Measurements from ENCODE around the gene HTR4. TPM values are rescaled to one million over a fixed set of nuclear protein-coding genes. Genes with fewer than 3 reads are reported as not detected.

Gene HTR4
- total RNA-seq, 1 experiment from 2014 or later, result not detected

DNA sequence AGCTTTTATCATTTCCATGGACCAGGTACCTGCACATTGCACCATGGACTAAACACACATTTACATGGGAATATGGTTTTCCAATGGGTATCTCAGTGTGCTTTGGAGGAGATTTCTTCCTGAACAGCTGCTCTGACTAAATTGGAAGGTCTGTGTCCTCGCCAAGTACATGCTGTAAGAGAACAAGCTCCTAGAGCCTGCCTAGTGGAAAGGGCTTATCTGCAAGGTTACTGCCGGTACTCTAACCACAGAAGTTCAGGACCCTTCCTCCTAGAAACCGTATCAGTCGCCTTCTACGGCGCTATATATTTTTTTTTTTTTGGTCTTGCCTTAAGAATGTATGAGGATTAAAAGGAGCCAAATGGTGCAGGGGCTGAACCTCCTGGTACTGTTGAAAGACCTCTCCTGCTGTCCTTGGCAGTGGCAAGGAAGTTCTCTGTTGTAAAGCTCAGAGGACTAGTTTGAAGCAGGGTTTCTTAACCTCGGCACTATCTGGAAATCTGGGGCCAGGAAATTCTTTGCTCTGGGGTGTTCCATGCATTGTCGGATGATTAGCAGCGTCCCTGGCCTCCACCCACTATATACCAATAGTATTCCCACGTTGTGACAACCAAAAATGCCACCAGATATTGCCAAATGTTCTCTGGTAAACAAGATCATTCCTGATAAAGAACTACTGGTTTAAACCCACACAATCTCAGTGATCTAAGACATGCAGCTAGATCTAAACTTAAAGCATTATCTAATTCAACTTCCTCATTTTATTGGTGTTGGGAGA lies 163.1 kb downstream of the HTR4 start:
- Histone ChIP-seq H3K27me3 (replicated peaks; ENCODE audit: insufficient read depth, low read depth, low read length, poor library complexity) (peaks cover 98% of the 10 kb centered on the region), H3K36me3 (ENCODE audit: insufficient read depth, low read length, poor library complexity, severe bottlenecking) (no peaks in the 10 kb centered on the region), H3K27ac (ENCODE audit: low read depth, low read length, poor library complexity, severe bottlenecking) (no peak overlapping the region), H3K4me3 (ENCODE audit: low read depth, low read length, poor library complexity, severe bottlenecking) (no peak overlapping the region), H3K9me3 (ENCODE audit: low read depth, low read length, poor library complexity, severe bottlenecking) (no peaks in the 10 kb centered on the region), H3K4me1 (ENCODE audit: insufficient read depth, low read length, poor library complexity, severe bottlenecking) (no peaks in the 10 kb centered on the region)
- no TSS peak for BruUV-seq (replicated peaks)
- ChIA-PET CTCF (no interaction called here), POLR2A (ENCODE audit: low non-redundant PET) (interaction anchor here (0.7 kb wide), 1 partner anchor 205 kb away, joined by 3 read pairs; no protein-coding TSS in a partner anchor)
- intact Hi-C loops (cut with micrococcal nuclease; ENCODE audit: unreplicated experiment), result no loop called here
- TF ChIP-seq, protein P1, sequence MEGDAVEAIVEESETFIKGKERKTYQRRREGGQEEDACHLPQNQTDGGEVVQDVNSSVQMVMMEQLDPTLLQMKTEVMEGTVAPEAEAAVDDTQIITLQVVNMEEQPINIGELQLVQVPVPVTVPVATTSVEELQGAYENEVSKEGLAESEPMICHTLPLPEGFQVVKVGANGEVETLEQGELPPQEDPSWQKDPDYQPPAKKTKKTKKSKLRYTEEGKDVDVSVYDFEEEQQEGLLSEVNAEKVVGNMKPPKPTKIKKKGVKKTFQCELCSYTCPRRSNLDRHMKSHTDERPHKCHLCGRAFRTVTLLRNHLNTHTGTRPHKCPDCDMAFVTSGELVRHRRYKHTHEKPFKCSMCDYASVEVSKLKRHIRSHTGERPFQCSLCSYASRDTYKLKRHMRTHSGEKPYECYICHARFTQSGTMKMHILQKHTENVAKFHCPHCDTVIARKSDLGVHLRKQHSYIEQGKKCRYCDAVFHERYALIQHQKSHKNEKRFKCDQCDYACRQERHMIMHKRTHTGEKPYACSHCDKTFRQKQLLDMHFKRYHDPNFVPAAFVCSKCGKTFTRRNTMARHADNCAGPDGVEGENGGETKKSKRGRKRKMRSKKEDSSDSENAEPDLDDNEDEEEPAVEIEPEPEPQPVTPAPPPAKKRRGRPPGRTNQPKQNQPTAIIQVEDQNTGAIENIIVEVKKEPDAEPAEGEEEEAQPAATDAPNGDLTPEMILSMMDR (conservative IDR thresholded peaks at IDR 0.05; ENCODE audit: low read depth, low read length), result no peak
- no peak for TF ChIP-seq EZH2 (IDR thresholded peaks at IDR 0.05; ENCODE audit: borderline replicate concordance, low read depth, low read length, poor library complexity, severe bottlenecking)
- no peak for DNase-seq (ENCODE audit: low spot score)

DNA sequence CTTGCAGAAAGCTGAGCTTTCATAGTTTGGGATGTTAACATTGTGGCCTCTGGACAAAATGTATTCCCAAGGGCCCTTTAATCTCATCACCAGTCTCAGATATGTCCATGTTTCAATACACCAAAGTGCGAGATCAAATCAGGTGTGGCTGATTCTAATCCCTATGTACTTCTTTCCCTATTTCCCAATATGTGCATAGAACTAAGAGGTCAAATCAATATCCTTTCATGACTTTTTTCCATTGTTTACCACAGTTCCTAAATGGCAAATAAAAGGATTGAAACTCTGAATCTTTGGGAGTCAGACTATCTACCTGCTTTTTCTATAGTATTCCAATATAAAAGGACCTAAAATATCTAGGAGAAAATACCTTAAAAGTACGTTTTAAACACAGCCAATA lies 165.6 kb downstream of the HTR4 start:
- TF ChIP-seq, protein P1 (conservative IDR thresholded peaks at IDR 0.05; ENCODE audit: low read depth, low read length), result no peak
- no peak for TF ChIP-seq EZH2 (IDR thresholded peaks at IDR 0.05; ENCODE audit: borderline replicate concordance, low read depth, low read length, poor library complexity, severe bottlenecking)
- intact Hi-C loops (cut with micrococcal nuclease; ENCODE audit: unreplicated experiment), result loop anchor here (10.0 kb wide), 1 partner anchor 534 kb away; no protein-coding TSS in a partner anchor
- no TSS peak for BruUV-seq (replicated peaks)
- no peaks in the 10 kb centered on the region for H3K36me3 ChIP-seq (ENCODE audit: insufficient read depth, low read length, poor library complexity, severe bottlenecking)
- H3K4me1 ChIP-seq (ENCODE audit: insufficient read depth, low read length, poor library complexity, severe bottlenecking), result no peaks in the 10 kb centered on the region
- no peaks in the 10 kb centered on the region for H3K9me3 ChIP-seq (ENCODE audit: low read depth, low read length, poor library complexity, severe bottlenecking)
- no peak overlapping the region for H3K27ac ChIP-seq (ENCODE audit: low read depth, low read length, poor library complexity, severe bottlenecking)
- DNase-seq (ENCODE audit: low spot score), result no peak
- POLR2A ChIA-PET (ENCODE audit: low non-redundant PET), result no interaction called here
- CTCF ChIA-PET, result no interaction called here
- peaks cover 94% of the 10 kb centered on the region for H3K27me3 ChIP-seq (replicated peaks; ENCODE audit: insufficient read depth, low read depth, low read length, poor library complexity)
- no peak overlapping the region for H3K4me3 ChIP-seq (ENCODE audit: low read depth, low read length, poor library complexity, severe bottlenecking)

DNA sequence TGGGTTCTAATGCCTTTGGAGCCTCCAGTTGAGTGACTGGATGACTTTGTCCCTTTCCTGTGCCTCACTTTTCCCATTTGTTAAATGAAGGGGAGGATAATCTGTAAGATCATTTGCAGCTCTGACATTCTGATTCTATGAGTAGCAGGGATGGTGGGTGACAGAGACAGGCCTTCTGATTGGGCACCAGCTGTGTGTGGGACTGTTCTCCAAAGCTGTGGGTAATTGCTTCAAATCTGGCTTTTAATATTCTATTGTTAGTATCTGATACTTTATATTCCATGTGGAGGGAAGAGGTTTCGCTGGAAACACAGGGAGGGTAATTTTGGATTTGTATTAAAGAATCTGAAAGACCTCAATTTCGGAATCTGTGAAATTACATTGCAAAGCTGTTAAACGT lies 167.9 kb downstream of the HTR4 start:
- Histone ChIP-seq H3K9me3 (ENCODE audit: low read depth, low read length, poor library complexity, severe bottlenecking) (no peaks in the 10 kb centered on the region), H3K4me3 (ENCODE audit: low read depth, low read length, poor library complexity, severe bottlenecking) (no peak overlapping the region), H3K4me1 (ENCODE audit: insufficient read depth, low read length, poor library complexity, severe bottlenecking) (no peaks in the 10 kb centered on the region), H3K36me3 (ENCODE audit: insufficient read depth, low read length, poor library complexity, severe bottlenecking) (no peaks in the 10 kb centered on the region), H3K27ac (ENCODE audit: low read depth, low read length, poor library complexity, severe bottlenecking) (no peak overlapping the region), H3K27me3 (replicated peaks; ENCODE audit: insufficient read depth, low read depth, low read length, poor library complexity) (peaks cover 76% of the 10 kb centered on the region)
- intact Hi-C loops (cut with micrococcal nuclease; ENCODE audit: unreplicated experiment), result loop anchor here (10.0 kb wide), 1 partner anchor 532 kb away; no protein-coding TSS in a partner anchor
- CTCF ChIA-PET, result no interaction called here
- no peak for TF ChIP-seq EZH2 (IDR thresholded peaks at IDR 0.05; ENCODE audit: borderline replicate concordance, low read depth, low read length, poor library complexity, severe bottlenecking)
- TF ChIP-seq, protein P1 (conservative IDR thresholded peaks at IDR 0.05; ENCODE audit: low read depth, low read length), result no peak
- no TSS peak for BruUV-seq (replicated peaks)
- no peak for DNase-seq (ENCODE audit: low spot score)
- POLR2A ChIA-PET (ENCODE audit: low non-redundant PET), result no interaction called here
